NT2/D1 (cell line): ENCODE measurements around the gene KATNA1.

ENCODE experiments used
- DNase-seq: peaks from one replicate; pipeline ENCODE4 v3.0.0-alpha.2; 2011; ENCODE audit warnings: low read depth, low spot score
- H3K27me3 ChIP-seq: 2 replicates; pipeline ENCODE4 v1.6.0; 2011; ENCODE audit warnings: mild to moderate bottlenecking; ENCODE audit not compliant: insufficient read length, insufficient read depth
- H3K36me3 ChIP-seq: 2 replicates; pipeline ENCODE4 v1.6.1; 2011; ENCODE audit warnings: mild to moderate bottlenecking, low read length, mixed read lengths; ENCODE audit not compliant: insufficient read depth, insufficient read length
- H3K4me1 ChIP-seq: 2 replicates; pipeline ENCODE4 v1.5.1; 2011; ENCODE audit not compliant: insufficient read depth, insufficient read length
- H3K4me3 ChIP-seq: 2 replicates; pipeline ENCODE4 v1.5.1; 2011; ENCODE audit warnings: low read depth; ENCODE audit not compliant: insufficient read length
- H3K9ac ChIP-seq: 2 replicates; pipeline ENCODE4 v1.6.0; 2011; ENCODE audit warnings: low read depth; ENCODE audit not compliant: insufficient read length
- H3K9me3 ChIP-seq: 2 replicates; pipeline ENCODE4 v1.5.1; 2011; ENCODE audit warnings: mild to moderate bottlenecking, low read length; ENCODE audit not compliant: insufficient read depth
- SUZ12 ChIP-seq: IDR thresholded peaks from 2 replicates; pipeline ENCODE4 v1.6.1; 2011; ENCODE audit not compliant: insufficient read length, insufficient read depth; ENCODE audit errors: extremely low read depth
- YY1 ChIP-seq: IDR thresholded peaks from 2 replicates; pipeline ENCODE4 v1.6.1; 2011; ENCODE audit not compliant: insufficient read length, insufficient read depth
- ZNF274 ChIP-seq: IDR thresholded peaks from 2 replicates; pipeline ENCODE4 v1.6.1; 2011; ENCODE audit warnings: mild to moderate bottlenecking, low read depth, low read length

Gene KATNA1

DNA sequence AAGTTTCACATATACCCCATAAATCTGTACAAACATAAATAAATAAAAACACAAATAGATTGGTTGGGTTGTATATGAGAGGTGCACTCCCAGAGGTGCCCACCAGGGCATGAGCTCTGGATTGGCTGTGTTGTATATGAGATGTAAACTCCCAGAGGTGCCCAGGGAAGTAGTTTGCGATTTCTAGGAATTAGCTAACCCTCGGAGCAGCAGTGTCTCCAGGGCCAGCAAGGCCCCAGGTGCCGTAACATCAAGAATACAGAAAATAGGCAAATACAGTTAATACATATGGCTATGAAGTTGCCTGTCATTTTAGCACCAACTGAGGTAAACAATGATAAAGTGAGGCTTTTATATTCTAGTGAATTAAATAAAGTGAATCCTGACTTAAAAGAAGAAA, 87.8 kb downstream of the KATNA1 start:
- no peaks in the 10 kb centered on the region for H3K36me3 ChIP-seq
- no peak for DNase-seq

DNA sequence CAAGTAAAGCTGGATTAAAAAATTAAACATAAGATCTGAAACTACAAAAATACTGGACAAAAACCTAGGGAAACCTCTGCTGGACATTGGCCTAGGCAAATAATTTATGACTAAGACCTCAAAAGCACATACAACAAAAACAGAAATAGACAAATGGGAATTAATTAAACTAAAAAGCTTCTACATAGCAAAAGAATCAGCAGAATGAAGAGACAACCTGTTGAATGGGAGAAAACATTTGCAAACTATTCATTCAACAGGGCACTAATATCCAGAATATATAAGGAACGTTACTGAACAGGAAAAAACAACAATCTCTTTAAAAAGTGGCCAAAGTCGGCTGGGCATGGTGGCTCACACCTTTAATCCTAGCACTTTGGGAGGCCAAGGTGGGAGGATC, 89.1 kb downstream of the KATNA1 start:
- Histone ChIP-seq H3K4me3 (no peak overlapping the region), H3K9me3 (no peaks in the 10 kb centered on the region), H3K4me1 (no peaks in the 10 kb centered on the region), H3K36me3 (no peaks in the 10 kb centered on the region), H3K27me3 (peaks cover 2% of the 10 kb centered on the region), H3K9ac (no peak overlapping the region)
- TF ChIP-seq ZNF274: no peak
- TF ChIP-seq YY1: no peak
- no peak for TF ChIP-seq SUZ12
- no peak for DNase-seq

More for the DNA sequence above, 87.8 kb downstream of the KATNA1 start:
- Histone ChIP-seq H3K9ac (no peak overlapping the region), H3K4me3 (no peak overlapping the region), H3K9me3 (no peaks in the 10 kb centered on the region), H3K4me1 (no peaks in the 10 kb centered on the region), H3K27me3 (peaks cover 2% of the 10 kb centered on the region)
- TF ChIP-seq ZNF274 (no peak), YY1 (no peak), SUZ12 (no peak)

DNA sequence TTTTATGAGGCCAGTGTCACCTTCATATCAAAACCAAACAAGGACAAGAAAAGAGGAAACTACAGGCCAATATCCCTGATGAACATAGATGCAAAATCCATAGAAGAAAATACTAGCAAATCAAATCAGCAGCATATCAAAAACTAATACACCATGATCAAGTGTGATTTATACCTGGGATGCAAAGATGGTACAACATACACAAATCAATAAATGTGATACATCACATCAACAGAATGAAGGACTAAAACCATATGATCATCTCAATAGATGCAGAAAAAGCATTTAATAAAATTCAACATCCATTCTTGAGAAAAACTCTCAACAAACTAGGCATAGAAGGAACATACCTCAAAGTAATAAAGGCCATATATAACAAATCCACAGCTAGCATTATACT, 90.5 kb downstream of the KATNA1 start:
- no peak overlapping the region for H3K4me3 ChIP-seq
- H3K36me3 ChIP-seq: no peaks in the 10 kb centered on the region
- no peaks in the 10 kb centered on the region for H3K27me3 ChIP-seq
- no peaks in the 10 kb centered on the region for H3K9me3 ChIP-seq
- no peak for TF ChIP-seq SUZ12
- no peak for TF ChIP-seq ZNF274
- no peak for TF ChIP-seq YY1
- no peak overlapping the region for H3K9ac ChIP-seq
- no peaks in the 10 kb centered on the region for H3K4me1 ChIP-seq
- no peak for DNase-seq

DNA sequence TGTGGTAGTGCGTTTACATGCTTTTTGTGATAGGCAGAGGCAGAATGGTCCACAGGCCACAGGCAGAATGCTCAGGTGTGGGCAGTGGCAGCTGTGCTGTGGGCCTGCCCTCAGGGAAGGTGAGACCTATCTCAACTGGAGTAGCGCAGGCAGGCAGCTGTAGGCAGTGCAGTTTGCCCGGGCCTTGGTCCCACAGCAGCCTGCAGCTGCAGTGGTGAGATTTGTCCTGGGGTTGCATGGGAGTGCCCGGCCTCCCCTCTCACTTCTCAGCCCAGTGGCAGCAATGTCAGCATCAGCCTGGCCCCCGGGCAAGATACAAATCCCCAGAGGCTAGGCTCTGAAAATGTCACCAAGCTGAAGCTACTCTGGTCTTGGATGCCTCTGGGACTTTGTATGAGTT, 96.6 kb downstream of the KATNA1 start:
- Histone ChIP-seq H3K27me3 (no peaks in the 10 kb centered on the region), H3K9ac (no peak overlapping the region), H3K4me1 (no peaks in the 10 kb centered on the region), H3K9me3 (no peaks in the 10 kb centered on the region), H3K4me3 (no peak overlapping the region), H3K36me3 (no peaks in the 10 kb centered on the region)
- DNase-seq: no peak
- TF ChIP-seq YY1: no peak

DNA sequence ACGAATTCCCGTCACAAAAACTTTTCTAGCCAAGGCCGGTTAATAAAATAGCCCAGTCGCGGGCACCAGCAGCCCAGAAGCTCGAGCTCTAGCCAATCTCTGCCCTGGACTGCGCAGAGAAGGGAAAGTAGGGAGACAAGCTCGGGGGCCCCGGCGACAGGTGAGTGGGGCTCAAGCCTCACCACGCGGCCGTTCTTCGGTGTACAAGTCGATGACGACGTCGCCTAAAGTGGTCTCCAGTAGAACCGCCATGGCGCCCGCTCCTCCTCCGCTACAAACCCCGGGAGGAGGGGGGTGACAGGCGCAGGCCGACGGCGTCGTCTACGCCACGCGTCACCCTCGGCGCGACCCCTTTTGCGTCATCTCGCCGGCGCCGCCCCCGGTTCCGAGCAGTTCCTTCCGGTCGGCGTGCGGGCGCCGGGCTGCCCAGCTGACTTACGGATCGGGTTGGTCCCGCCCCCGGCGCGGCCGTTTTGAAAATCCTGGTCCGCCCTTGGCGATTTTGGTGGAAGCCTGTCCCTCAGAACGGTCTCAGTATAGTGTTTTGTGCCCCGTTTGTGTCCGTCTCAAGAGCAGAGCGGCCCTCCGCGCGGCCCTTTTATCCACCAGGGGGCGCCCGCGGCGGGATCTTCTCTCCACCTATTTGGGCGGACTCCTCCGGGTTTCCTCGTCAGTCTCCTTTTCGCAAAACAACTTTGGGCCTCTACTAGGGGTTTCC, 102.6 kb downstream of the KATNA1 start, which contains the start of gene PPIL4:
Gene PPIL4 (minus strand): TSS at position 290 of the 718 bp plus-strand sequence. CDS start 38 bp downstream, at position 252.
- no peaks in the 10 kb centered on the region for H3K27me3 ChIP-seq
- DNase-seq: peak; percentile 82
- peak within 1 kb of the TSS; percentile 95 for H3K9ac ChIP-seq

DNA sequence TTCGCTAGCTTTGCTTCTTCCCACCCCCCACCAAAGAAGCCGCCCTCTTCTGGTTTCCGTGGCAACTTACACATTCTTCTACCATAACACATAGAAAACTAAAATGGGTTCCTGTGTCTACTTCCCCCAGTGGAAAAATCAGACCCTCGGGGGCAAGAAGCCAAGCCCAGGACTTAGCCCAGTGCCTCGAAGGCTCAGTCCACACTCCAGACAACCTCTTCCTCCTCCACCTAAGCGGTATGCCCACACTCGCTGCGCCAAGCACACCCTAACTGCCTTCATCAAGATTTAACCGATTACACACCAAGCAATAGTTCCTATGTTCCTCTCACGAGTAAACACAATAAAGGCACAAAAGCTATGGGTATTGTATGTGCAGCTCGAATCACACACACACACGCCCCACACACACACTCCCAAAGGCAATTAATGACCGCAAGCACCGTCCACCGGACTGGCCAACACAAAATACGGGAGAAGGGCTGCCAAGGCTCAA, 103.2 kb downstream of the KATNA1 start:
- Histone ChIP-seq H3K9ac (peak overlapping the region; percentile 95), H3K9me3 (no peaks in the 10 kb centered on the region), H3K36me3 (peaks cover 5% of the 10 kb centered on the region), H3K27me3 (no peaks in the 10 kb centered on the region), H3K4me3 (peak overlapping the region; percentile 86), H3K4me1 (no peaks in the 10 kb centered on the region)
- DNase-seq: no peak
- TF ChIP-seq SUZ12: no peak
- no peak for TF ChIP-seq YY1
- TF ChIP-seq ZNF274: no peak

More for the DNA sequence above, 102.6 kb downstream of the KATNA1 start, which contains the start of gene PPIL4:
- no peaks in the 10 kb centered on the region for H3K9me3 ChIP-seq
- peak within 1 kb of the TSS; percentile 86 for H3K4me3 ChIP-seq
- H3K36me3 ChIP-seq: peaks cover 3% of the 10 kb centered on the region
- TF ChIP-seq YY1 (peak; percentile 62), SUZ12 (no peak)
- H3K4me1 ChIP-seq: no peaks in the 10 kb centered on the region
